ENCODE results near the gene GPR55.
"Not testable (repeated sequence)": the region's sequence is repeated elsewhere in the genome, so short reads cannot be mapped to it uniquely, and the experiment has no call there.

The GPR55 gene

DNA sequence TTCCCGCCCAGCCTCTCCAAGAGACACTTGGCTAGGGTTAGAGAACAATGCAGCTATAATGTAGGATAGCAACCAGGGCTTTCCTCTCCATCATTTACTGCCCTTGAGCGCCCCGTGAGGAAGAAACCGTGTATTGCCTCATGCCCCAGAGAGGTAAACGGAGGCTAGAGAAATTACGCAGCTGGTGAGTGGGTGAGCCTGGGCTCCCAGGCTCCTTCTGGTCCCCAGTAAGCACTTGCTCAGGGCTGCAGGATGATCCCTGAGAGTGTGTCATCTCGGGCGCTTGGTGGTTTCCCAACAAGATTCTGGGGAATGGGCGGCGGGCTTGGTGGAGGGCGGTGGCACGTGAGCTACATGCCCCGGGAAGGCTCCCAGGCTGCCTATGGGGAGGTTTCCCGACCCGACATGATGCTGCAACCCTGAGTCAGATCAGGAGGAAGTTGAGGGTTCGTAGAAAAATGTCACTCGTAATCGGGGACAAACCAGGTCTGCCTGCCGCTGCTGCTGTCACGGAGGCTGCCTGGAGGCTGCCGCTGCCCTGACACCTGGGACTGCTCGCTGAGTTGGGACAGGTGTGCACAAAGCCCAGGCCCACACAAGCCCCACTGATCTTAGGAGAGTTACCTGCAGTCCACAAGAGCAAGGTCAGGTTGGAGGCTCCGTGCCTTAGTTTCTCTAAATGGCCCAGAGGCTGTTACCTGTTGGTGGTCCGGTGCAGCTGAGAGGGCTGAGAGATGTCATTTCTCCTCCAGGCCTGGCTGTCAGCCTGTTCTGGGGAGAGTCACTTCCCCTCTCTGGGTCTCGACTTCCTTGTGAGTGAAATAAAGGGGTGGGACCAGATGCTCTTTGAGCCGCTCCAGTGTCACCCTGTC is at the start of gene GPR55:
GPR55 (minus strand) TSS at position 773 of the 872 bp plus-strand sequence. CDS start 14,280 bp downstream, outside the sequence.
- DNase-seq, result no peak

GRCh38 chr2:230974096-230974913 is 49.3 kb upstream of the GPR55 start:
- DNase-seq, result no peak

DNA sequence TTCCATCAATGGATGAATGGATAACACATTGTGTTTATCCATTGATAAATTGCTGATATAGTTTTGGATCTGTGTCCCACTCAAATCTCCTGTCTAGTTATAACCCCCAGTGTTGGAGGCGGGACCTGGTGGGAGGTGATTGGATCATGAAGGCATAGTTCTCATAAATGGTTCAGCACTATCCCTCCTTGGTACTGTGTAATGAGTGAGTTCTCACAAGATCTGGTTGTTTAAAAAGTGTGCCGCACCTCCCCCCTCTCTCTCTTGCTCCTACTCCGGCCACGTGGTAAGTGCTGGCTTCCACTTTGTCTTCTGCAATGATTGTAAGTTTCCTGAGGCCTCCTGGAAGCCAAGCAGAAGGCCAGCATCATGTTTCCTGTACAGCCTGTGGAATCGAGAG is 47.0 kb upstream of the GPR55 start:
- DNase-seq, result no peak

DNA sequence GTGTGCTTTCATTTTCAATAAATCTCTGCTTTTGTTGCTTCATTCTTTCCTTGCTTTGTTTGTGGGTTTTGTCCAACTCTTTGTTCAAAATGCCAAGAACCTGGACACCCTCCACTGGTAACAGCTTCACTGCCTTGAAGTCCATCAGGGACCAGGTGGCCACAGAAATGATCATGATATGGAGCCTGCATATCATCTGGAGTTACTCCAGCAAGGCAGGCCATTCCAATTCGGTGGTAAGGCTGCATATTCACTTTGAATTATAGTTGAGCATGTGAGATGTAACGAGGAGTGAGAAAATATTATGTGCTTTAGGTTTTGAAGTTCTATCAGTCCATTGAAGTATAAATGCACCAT is 44.6 kb upstream of the GPR55 start:
- DNase-seq, result no peak

DNA sequence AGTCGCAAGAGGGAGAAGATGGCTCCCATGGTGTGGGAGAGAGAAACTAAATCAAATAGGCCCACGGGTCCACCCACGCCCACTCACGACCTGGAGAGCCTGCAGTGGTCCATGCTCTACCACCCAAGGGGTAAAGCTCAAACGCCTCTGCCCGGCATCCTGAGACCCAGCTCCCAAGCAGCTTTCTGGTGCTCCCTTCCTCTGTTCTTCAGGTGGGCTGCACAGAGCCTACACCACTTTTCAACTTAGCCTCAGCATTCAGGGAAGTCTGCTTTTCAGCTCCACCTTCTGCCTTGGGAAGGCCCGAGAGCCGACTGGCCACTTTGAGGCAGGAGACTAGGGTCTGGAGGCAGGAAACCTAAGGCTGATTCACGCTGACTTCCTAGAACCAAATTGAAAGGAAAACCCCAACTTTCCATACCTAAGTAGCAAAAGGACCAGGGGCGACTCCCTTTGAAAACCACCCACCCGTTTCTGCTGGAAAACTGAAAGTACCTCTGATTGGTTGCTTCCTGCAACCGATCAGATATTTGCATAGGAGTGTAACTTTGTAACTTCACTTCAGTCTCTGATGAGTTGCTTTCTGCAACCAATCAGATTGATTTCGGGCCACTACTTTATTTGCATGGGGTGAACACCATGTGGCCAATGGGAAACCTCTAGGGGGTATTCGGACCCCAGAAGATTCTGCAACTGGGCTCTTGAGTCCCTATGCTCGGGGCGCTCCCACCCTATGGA is 44.0 kb upstream of the GPR55 start:
- DNase-seq, result no peak

- not testable (repeated sequence) for DNase-seq
Observed at GRCh38 chr2:230968314-230968713, 43.3 kb upstream of the GPR55 start.

DNA sequence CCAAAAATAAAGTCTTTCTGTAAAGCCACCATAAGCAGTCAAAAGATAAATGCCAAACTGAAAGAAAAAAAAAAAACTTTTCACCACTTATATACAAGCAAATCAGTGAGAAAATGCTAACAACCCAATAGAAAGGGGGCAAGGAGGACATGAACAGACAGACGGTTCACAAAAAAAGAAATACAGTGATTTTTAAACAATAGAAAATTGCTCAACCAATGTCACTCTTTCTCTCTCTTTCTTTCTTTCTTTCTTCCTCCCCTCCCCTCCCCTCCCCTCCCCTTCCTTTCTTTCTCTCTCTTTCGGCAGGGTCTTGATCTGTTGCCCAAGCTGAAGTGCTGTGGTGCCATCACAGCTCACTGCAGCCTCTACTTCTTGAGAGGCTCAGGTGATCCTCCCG is 42.1 kb upstream of the GPR55 start:
- DNase-seq, result no peak

GRCh38 chr2:230964136-230964730 is 39.2 kb upstream of the GPR55 start:
- no peak for DNase-seq

- no peak for DNase-seq
Observed at GRCh38 chr2:230961091-230961491, 36.0 kb upstream of the GPR55 start.

GRCh38 chr2:230960026-230960425 is 35.0 kb upstream of the GPR55 start:
- DNase-seq, result no peak

- DNase-seq, result no peak
Observed at GRCh38 chr2:230958820-230959756, 34.0 kb upstream of the GPR55 start.

DNA sequence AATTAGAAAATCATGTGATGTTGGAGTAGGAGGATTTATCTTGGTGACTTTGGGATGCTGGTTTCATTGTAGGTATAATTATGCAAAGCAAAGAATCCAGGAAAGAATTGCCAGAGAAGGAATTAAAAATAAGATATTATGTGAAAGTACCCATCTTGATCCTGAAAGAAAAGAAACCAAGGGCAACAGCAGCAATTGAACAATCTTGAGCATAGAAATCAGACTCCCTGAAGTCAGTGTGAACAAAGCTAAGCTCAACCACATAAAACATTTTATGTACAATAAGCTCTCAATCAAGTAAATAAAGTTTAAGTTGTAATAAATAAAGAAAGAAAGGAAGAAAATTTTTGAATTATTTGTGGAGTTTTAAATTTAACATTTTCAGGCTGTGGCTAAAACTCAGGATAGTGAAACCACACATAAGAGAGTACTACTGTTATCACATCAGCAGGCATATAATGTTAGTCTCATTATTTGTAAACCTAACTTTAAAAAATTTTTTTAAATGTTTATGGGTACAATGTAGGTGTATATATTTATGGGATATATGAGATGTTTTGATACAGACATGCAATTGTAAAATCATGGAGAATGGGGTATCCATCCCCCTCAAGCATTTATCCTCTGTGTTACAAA is 32.8 kb upstream of the GPR55 start:
- no peak for DNase-seq

- DNase-seq, result no peak
Observed at GRCh38 chr2:230956827-230957755, 32.0 kb upstream of the GPR55 start.

GRCh38 chr2:230955163-230955737 is 30.2 kb upstream of the GPR55 start:
- no peak for DNase-seq

GRCh38 chr2:230954746-230955145 is 29.7 kb upstream of the GPR55 start:
- no peak for DNase-seq

GRCh38 chr2:230953845-230954244 is 28.8 kb upstream of the GPR55 start:
- no peak for DNase-seq

GRCh38 chr2:230952226-230952956 is 27.3 kb upstream of the GPR55 start:
- no peak for DNase-seq

DNA sequence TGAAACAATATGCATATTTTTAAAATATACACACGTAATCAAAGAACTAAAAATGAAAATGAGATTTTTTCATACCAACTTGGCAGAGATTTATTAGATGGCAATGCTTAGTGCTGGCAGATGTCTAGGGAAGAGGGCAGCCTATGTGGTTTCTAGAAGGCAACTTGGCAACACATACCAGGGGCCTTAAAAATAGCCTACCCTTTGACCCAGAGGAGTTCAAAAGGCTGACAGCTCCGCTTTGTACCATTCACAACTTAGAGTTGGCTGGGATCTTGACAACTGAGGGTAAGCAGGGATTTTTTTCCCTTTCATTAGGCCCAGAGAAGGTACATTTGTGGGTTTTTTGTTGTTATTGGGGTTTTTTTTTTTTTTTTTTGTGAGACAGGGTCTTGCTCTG is 26.4 kb upstream of the GPR55 start:
- DNase-seq, result no peak

DNA sequence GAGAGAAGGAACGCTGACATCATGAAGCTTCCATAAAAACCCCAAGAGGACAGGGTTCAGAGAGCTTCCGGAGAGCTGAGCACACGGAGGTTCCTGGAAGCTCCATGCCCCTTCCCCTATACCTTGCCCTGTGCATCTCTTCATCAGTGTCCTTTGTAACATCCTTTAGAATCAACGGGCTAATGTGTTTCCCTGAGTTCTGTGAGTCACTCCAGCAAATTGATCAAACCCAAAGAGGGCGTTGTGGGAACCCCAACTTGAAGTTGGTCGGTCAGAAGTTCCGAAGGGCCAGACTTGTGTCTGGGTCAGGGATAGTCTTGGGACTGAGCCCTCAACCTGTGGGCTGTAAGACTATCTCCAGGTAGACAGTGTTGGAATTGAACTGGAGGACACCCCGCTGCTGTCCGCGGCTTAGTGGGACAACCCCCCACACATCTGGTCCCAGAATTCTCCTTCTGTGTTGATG is 25.9 kb upstream of the GPR55 start:
- DNase-seq, result no peak
